ENCODE measurements around the gene C3orf70.

GRCh38 chr3:185058796-185059195, 94.1 kb downstream of the C3orf70 start:
- TF ChIP-seq SIX5 (IDR thresholded peaks at IDR 0.05; ENCODE audit: low read depth, low read length) (no peak), POLR2A (IDR thresholded peaks at IDR 0.05; ENCODE audit: control extremely low read depth in 1 of 2, low read depth in 2 of 2, low read length in 2 of 2) (no peak), SRF (IDR thresholded peaks at IDR 0.05; ENCODE audit: low read depth, low read length) (no peak), MAFK (IDR thresholded peaks at IDR 0.05; ENCODE audit: low read depth, low read length) (no peak), CTCF (IDR thresholded peaks at IDR 0.05; ENCODE audit: control extremely low read depth in 1 of 3, insufficient read depth in 1 of 3, low read depth in 1 of 3, low read length in 3 of 3) (no peak), KDM1A (IDR thresholded peaks at IDR 0.05; ENCODE audit: borderline replicate concordance, low read length) (no peak), TEAD4 (IDR thresholded peaks at IDR 0.05; ENCODE audit: low read depth, low read length) (no peak), YY1 (IDR thresholded peaks at IDR 0.05; ENCODE audit: low read depth, low read length) (no peak), MAX (IDR thresholded peaks at IDR 0.05) (no peak), HDAC6 (IDR thresholded peaks at IDR 0.05; ENCODE audit: low read depth, low read length) (no peak), EP300 (IDR thresholded peaks at IDR 0.05; ENCODE audit: borderline replicate concordance in 1 of 2, low read depth in 2 of 2, low read length in 2 of 2) (no peak), PHF8 (conservative IDR thresholded peaks at IDR 0.05; ENCODE audit: low read depth, low read length) (no peak), JUN (IDR thresholded peaks at IDR 0.05; ENCODE audit: low read depth, low read length) (no peak), POLR2AphosphoS5 (IDR thresholded peaks at IDR 0.05; ENCODE audit: low read depth, low read length) (no peak)
